Natural killer cell (primary cell): Measurements from ENCODE around the gene IL4I1. TPM values are rescaled to one million over a fixed set of nuclear protein-coding genes. Genes with fewer than 3 reads are reported as not detected.

Experiments
- ATAC-seq, 3 donors: fragments of 150-1000 bp in 2 of 3; fragments of 200-7000 bp in 1 of 3; cut with Tn5 transposase; 1 replicate in 1 of 3; 2 replicates in 2 of 3; pipeline ENCODE4 v1.10.0; 2021; ENCODE audit warnings: mild to moderate bottlenecking in 2 of 3, moderate library complexity in 2 of 3
- DNase-seq, 2 donors: peaks; one replicate each; pipeline versions ENCODE4 v3.0.0 to v3.0.0-alpha.2; 2013 to 2021; ENCODE audit warnings: mixed read lengths in 1 of 2
- H3K27ac ChIP-seq: one replicate; pipeline ENCODE4 v1.5.1; 2013; ENCODE audit warnings: mild to moderate bottlenecking, low read length
- H3K27me3 ChIP-seq: one replicate; pipeline ENCODE4 v1.6.1; 2013; ENCODE audit warnings: low read length; ENCODE audit not compliant: control insufficient read depth, insufficient read depth
- H3K36me3 ChIP-seq: one replicate; pipeline ENCODE4 v1.6.1; 2013; ENCODE audit warnings: low read length; ENCODE audit not compliant: control insufficient read depth, insufficient read depth
- H3K4me1 ChIP-seq: one replicate; pipeline ENCODE4 v1.6.1; 2013; ENCODE audit warnings: low read length; ENCODE audit not compliant: control insufficient read depth, insufficient read depth
- H3K4me3 ChIP-seq: one replicate; pipeline ENCODE4 v1.5.1; 2013; ENCODE audit warnings: low read length
- H3K9me3 ChIP-seq: one replicate; pipeline ENCODE4 v1.6.1; 2013; ENCODE audit warnings: low read length; ENCODE audit not compliant: control insufficient read depth, insufficient read depth
- H3K27ac Mint-ChIP-seq, 2 donors: one replicate each; pipeline ENCODE4 v1.8.0; 2022; ENCODE audit warnings: mild to moderate bottlenecking in 2 of 2, mixed read lengths in 2 of 2, moderate library complexity in 1 of 2
- H3K27me3 Mint-ChIP-seq, 2 donors: one replicate each; pipeline ENCODE4 v1.8.0; 2022; ENCODE audit warnings: low read depth in 2 of 2, mixed read lengths in 2 of 2
- H3K36me3 Mint-ChIP-seq: one replicate; pipeline ENCODE4 v1.8.0; 2022; ENCODE audit warnings: mixed read lengths
- H3K4me1 Mint-ChIP-seq, 2 donors: one replicate each; pipeline ENCODE4 v1.8.0; 2022; ENCODE audit warnings: mixed read lengths in 2 of 2
- H3K4me3 Mint-ChIP-seq: one replicate; pipeline ENCODE4 v1.8.0; 2022; ENCODE audit warnings: mild to moderate bottlenecking, moderate library complexity, mixed read lengths
- H3K9me3 Mint-ChIP-seq, 2 donors: one replicate each; pipeline ENCODE4 v1.8.0; 2022; ENCODE audit warnings: mixed read lengths in 2 of 2
- WGBS: methylation state at CpG from one replicate; pipeline ENCODE4 v1.1.7; 2013; ENCODE audit warnings: missing lambda C conversion rate; ENCODE audit not compliant: insufficient coverage; 5-methylcytosine and 5-hydroxymethylcytosine counted together
- intact Hi-C: fragments of 100-400 bp; cut with micrococcal nuclease; formaldehyde crosslinking; loops from one replicate; pipeline ENCODE4 v1.14.2; 2022
- total RNA-seq, 4 donors: library from RNA; stranded (reverse); fragments of 120-200 nt in 1 of 4; gene quantifications; one replicate each; pipeline versions ENCODE4 v1.2.3 to v1.2.4, GENCODE V29; 2013 to 2022
- TF ChIP-seq, protein P1 (sequence below): fragments of 200-600 bp; IDR thresholded peaks from one replicate; pipeline ENCODE4 v1.8.0; 2022; ENCODE audit warnings: antibody characterized with exemption

Gene IL4I1
- total RNA-seq, 3 donors from 2014 or later (not counting 1 experiment from before 2014, with no cell fraction given): 3.0 to 3.8 (median 3.4) TPM

DNA sequence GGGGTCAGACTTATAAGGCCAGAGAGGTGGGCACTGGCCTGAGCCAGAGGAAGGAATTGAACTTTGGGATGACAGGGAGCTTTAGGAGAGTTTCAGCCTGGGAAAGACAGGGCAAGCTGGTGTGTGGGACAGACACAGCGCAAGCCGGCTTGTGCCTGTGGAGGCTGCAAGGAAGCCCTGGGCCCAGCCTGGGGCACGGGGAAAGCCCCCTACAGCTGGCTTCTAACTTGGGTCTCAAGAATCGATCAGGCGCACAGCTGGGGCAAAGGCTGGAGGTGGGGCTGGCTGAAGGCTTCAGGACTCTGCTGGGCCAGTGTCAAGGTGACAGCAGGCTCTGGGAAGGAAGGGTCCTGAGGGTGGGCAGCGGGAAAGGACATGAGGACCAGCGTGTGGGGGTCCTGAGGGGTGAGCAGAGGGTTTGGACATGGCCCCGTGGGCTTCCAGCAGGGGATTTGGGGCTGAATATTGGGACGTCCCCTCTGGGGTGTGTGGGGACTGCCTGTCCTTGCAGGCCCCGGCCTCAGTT, 42.8 kb downstream of the IL4I1 start:
- Mint-ChIP-seq H3K36me3 (no peaks in the 10 kb centered on the region), H3K4me3 (no peak overlapping the region), H3K27ac (peak overlapping the region in 1 of 2 donors; percentile 38), H3K4me1 (peaks cover 19 to 26% of the 10 kb centered on the region in 2 donors), H3K9me3 (no peaks in the 10 kb centered on the region), H3K27me3 (no peaks in the 10 kb centered on the region)
- no peak for DNase-seq
- no peaks in the 10 kb centered on the region for H3K27me3 ChIP-seq
- no peak for ATAC-seq
- intact Hi-C loops: loop anchor here (2.0 kb wide), 1 partner anchor 13 kb away; the partner anchor contains the start of gene PNKP
- H3K36me3 ChIP-seq: peaks cover 14% of the 10 kb centered on the region
- TF ChIP-seq, protein P1, sequence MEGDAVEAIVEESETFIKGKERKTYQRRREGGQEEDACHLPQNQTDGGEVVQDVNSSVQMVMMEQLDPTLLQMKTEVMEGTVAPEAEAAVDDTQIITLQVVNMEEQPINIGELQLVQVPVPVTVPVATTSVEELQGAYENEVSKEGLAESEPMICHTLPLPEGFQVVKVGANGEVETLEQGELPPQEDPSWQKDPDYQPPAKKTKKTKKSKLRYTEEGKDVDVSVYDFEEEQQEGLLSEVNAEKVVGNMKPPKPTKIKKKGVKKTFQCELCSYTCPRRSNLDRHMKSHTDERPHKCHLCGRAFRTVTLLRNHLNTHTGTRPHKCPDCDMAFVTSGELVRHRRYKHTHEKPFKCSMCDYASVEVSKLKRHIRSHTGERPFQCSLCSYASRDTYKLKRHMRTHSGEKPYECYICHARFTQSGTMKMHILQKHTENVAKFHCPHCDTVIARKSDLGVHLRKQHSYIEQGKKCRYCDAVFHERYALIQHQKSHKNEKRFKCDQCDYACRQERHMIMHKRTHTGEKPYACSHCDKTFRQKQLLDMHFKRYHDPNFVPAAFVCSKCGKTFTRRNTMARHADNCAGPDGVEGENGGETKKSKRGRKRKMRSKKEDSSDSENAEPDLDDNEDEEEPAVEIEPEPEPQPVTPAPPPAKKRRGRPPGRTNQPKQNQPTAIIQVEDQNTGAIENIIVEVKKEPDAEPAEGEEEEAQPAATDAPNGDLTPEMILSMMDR: no peak
- WGBS: 94% methylated on average over 10 of the region's 10 CpGs
- H3K4me3 ChIP-seq: no peak overlapping the region
- H3K4me1 ChIP-seq: peaks cover 21% of the 10 kb centered on the region
- no peaks in the 10 kb centered on the region for H3K9me3 ChIP-seq
- H3K27ac ChIP-seq: no peak overlapping the region

DNA sequence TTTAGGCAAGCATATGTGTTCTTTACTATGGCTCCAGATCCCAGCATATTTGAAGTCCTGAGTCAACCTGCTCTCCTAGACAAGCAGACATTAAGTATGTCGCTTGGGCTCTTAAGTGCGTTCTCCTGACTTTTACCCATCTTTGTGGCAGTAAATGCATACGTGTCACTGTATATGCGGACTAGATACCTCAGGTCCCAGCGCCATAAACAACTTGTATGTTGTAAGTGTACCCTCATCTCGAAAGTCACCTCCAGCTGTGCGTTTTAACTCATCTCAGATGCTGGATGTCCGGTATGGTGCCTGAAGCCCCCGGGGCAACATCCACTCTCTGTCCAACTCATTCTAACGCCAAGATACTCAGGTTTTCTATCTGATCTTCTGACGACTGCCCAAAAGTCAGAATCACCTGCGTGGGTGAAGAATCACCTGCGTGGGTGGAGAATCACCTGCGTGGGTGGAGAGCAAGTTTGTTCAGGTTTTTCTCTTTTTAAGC, 44.0 kb downstream of the IL4I1 start:
- DNase-seq: no peak

DNA sequence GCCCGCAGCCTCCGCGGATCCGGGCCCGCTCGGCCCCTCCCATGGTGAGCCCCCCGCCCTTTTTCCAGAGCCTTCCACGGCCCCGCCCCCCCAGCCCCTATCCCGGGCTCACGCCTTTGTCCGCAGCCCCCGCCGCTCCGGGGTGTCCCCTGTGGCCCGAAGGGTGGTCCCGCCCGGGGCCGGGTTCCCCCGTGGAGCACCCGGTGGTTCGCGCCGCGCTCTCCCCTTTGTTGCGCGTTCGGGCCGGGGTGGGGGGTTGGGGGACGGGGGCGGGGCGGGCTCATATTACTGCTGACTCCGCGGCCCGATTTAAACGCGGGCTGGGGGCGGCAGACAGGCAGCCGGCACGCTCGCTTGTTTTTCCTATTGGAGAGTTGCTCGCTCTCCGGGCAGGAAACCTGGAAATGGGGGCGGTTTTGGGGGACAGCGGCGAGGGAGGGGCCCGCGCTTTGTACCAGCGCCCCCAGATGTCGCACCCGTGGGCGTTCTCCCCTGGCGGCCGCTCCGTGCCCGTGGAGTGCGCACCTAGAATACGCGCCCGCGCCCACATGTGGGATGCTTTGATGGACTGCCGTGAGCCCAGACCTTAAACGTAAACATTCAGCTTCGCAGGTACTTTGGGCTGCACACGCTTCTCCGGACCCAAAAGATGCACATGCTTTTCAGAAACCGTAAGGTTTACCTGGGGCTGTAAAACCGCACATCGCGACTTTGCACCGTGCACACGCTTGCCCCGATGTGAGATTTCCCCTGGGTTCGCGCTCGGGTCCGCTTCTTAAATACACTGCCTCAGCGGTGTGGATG, 45.0 kb downstream of the IL4I1 start:
- peak in 1 of 2 donors; percentile 60 for DNase-seq
- Histone ChIP-seq H3K27ac (no peak overlapping the region), H3K36me3 (peaks cover 3% of the 10 kb centered on the region), H3K9me3 (no peaks in the 10 kb centered on the region), H3K27me3 (no peaks in the 10 kb centered on the region), H3K4me1 (peaks cover 31% of the 10 kb centered on the region), H3K4me3 (peak overlapping the region; percentile 40)
- H3K27me3 Mint-ChIP-seq: no peaks in the 10 kb centered on the region
- no peaks in the 10 kb centered on the region for H3K9me3 Mint-ChIP-seq
- ATAC-seq: no peak
- WGBS: 2% methylated on average over 73 of the region's 78 CpGs
- H3K36me3 Mint-ChIP-seq: no peaks in the 10 kb centered on the region
- H3K4me3 Mint-ChIP-seq: peak overlapping the region; percentile 80
- peak overlapping the region; percentile 56 to 95 for H3K27ac Mint-ChIP-seq
- H3K4me1 Mint-ChIP-seq: peaks cover 30 to 33% of the 10 kb centered on the region in 2 donors
- TF ChIP-seq, protein P1: no peak
- intact Hi-C loops: loop anchor here (2.0 kb wide), 2 partner anchors 15 to 33 kb away; partner anchors contain the start of genes MED25 and PNKP

More for the DNA sequence above, 44.0 kb downstream of the IL4I1 start:
- Mint-ChIP-seq H3K27ac (peak overlapping the region; percentile 56 to 95), H3K36me3 (no peaks in the 10 kb centered on the region), H3K27me3 (no peaks in the 10 kb centered on the region), H3K4me1 (peaks cover 30 to 33% of the 10 kb centered on the region in 2 donors), H3K4me3 (peak overlapping the region; percentile 80), H3K9me3 (no peaks in the 10 kb centered on the region)
- H3K27ac ChIP-seq: no peak overlapping the region
- H3K4me3 ChIP-seq: no peak overlapping the region
- H3K27me3 ChIP-seq: no peaks in the 10 kb centered on the region
- intact Hi-C loops: loop anchor here (2.0 kb wide), 1 partner anchor 14 kb away; the partner anchor contains the start of gene PNKP
- H3K9me3 ChIP-seq: no peaks in the 10 kb centered on the region
- whole genome bisulfite sequencing: 91% methylated on average over 14 of the region's 14 CpGs
- H3K36me3 ChIP-seq: peaks cover 5% of the 10 kb centered on the region
- TF ChIP-seq, protein P1: no peak
- no peak for ATAC-seq
- peaks cover 31% of the 10 kb centered on the region for H3K4me1 ChIP-seq
